Left ventricle myocardium inferior (tissue), 1 donor: ENCODE results near the gene XPNPEP2. TPM values are rescaled to one million over a fixed set of nuclear protein-coding genes. Genes with fewer than 3 reads are reported as not detected.

Experiments
- DNase-seq: peaks from one replicate; pipeline ENCODE4 v3.0.0-alpha.2; 2020
- H3K27ac ChIP-seq: fragments of 200-600 bp; replicated peaks from 2 replicates; pipeline ENCODE4 v1.8.0; 2021
- H3K27me3 ChIP-seq: fragments of 200-600 bp; 2 replicates; pipeline ENCODE4 v1.8.0; 2021; ENCODE audit warnings: low read depth
- H3K36me3 ChIP-seq: fragments of 200-600 bp; 2 replicates; pipeline ENCODE4 v1.8.0; 2021
- H3K4me1 ChIP-seq: fragments of 200-600 bp; 2 replicates; pipeline ENCODE4 v1.8.0; 2021
- H3K4me3 ChIP-seq: fragments of 200-600 bp; 2 replicates; pipeline ENCODE4 v1.8.0; 2021; ENCODE audit warnings: mild to moderate bottlenecking, moderate library complexity
- H3K9me3 ChIP-seq: fragments of 200-600 bp; replicated peaks from 2 replicates; pipeline ENCODE4 v1.8.0; 2021
- CTCF ChIP-seq: fragments of 200-600 bp; IDR thresholded peaks from 2 replicates; pipeline ENCODE4 v1.8.0; 2021; ENCODE audit warnings: antibody characterized with exemption, mild to moderate bottlenecking, borderline replicate concordance
- intact Hi-C: fragments of 100-400 bp; cut with micrococcal nuclease; formaldehyde crosslinking; loops from one replicate; pipeline ENCODE4 v1.11.0; 2022
- total RNA-seq: library from RNA; stranded (reverse); fragmentation: NEBNext Ultra II Directional; extraction: Animal tissue kit (Norgen Biotek cat#: 25700); gene quantifications from one replicate; pipeline ENCODE4 v1.2.1, GENCODE V29; 2021
- donor health status: DM: no; HTN: yes; CAD: no; lungs with severe emphysema.

The XPNPEP2 gene
- total RNA-seq, 1 donor from 2014 or later: 1.3 TPM

GRCh38 chrX:129802863-129803262, 64.1 kb downstream of the XPNPEP2 start:
- H3K4me1 ChIP-seq: no peaks in the 10 kb centered on the region
- no peak for DNase-seq
- H3K4me3 ChIP-seq: no peak overlapping the region
- no peak overlapping the region for H3K27ac ChIP-seq
- intact Hi-C loops: no loop called here
- no peaks in the 10 kb centered on the region for H3K27me3 ChIP-seq
- TF ChIP-seq CTCF: no peak
- H3K9me3 ChIP-seq: no peaks in the 10 kb centered on the region
- peaks cover 17% of the 10 kb centered on the region for H3K36me3 ChIP-seq

- intact Hi-C loops: no loop called here
- Histone ChIP-seq H3K36me3 (peaks cover 22% of the 10 kb centered on the region), H3K9me3 (no peaks in the 10 kb centered on the region), H3K27ac (no peak overlapping the region), H3K4me1 (no peaks in the 10 kb centered on the region), H3K4me3 (no peak overlapping the region), H3K27me3 (no peaks in the 10 kb centered on the region)
- no peak for DNase-seq
- no peak for TF ChIP-seq CTCF
Measured at GRCh38 chrX:129804806-129805205, 66.0 kb downstream of the XPNPEP2 start.

- Histone ChIP-seq H3K4me1 (no peaks in the 10 kb centered on the region), H3K4me3 (no peak overlapping the region), H3K27ac (no peak overlapping the region), H3K36me3 (peaks cover 47% of the 10 kb centered on the region), H3K9me3 (no peaks in the 10 kb centered on the region), H3K27me3 (no peaks in the 10 kb centered on the region)
- intact Hi-C loops: no loop called here
- TF ChIP-seq CTCF: no peak
- no peak for DNase-seq
Measured at GRCh38 chrX:129808158-129808828, 69.5 kb downstream of the XPNPEP2 start.

GRCh38 chrX:129808829-129809796, 70.3 kb downstream of the XPNPEP2 start:
- Histone ChIP-seq H3K27ac (no peak overlapping the region), H3K9me3 (no peaks in the 10 kb centered on the region), H3K4me3 (no peak overlapping the region), H3K4me1 (no peaks in the 10 kb centered on the region), H3K36me3 (peaks cover 47% of the 10 kb centered on the region), H3K27me3 (no peaks in the 10 kb centered on the region)
- intact Hi-C loops: no loop called here
- TF ChIP-seq CTCF: no peak
- no peak for DNase-seq

- Histone ChIP-seq H3K27ac (no peak overlapping the region), H3K36me3 (peaks cover 29% of the 10 kb centered on the region), H3K4me1 (no peaks in the 10 kb centered on the region), H3K4me3 (no peak overlapping the region), H3K27me3 (no peaks in the 10 kb centered on the region), H3K9me3 (no peaks in the 10 kb centered on the region)
- intact Hi-C loops: no loop called here
- DNase-seq: no peak
- no peak for TF ChIP-seq CTCF
Measured at GRCh38 chrX:129813662-129814368, 75.0 kb downstream of the XPNPEP2 start.
